Activated CD4-positive, CD25-positive, alpha-beta regulatory T cell treated with anti-CD3 and anti-CD28 coated beads, Interleukin-2, amount 50 U/mL, for 24 hours (primary cell): Measurements from ENCODE around the gene CRADD.
"Not testable (repeated sequence)": the region's sequence is repeated elsewhere in the genome, so short reads cannot be mapped to it uniquely, and the experiment has no call there.

Source experiments
- ATAC-seq, 2 donors: fragments of 150-1000 bp; cut with Tn5 transposase; one replicate each; pipeline ENCODE4 v1.10.0; 2021; ENCODE audit warnings: mild to moderate bottlenecking in 1 of 2, moderate library complexity in 1 of 2

CRADD gene

DNA sequence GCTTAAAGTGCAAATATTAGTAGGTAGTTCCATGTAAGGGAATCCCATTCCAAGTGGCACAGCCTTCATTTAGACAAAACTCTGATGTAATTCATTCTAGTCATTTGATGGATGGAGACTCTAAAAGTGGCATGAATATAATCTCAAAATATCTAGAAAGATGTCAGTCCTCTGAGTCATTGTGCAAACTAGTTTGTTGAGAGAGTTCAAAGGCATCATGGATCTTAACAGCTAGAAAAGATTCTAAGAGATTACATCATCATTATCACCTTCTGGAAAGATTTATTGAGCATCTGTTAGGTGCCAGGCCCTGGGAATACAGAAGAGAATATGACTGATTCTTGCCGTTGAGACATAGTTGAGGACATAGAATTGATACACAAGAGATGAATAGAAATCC, 30.7 kb downstream of the CRADD start:
- ATAC-seq: no peak

GRCh38 chr12:93708952-93709351, 31.8 kb downstream of the CRADD start:
- ATAC-seq: no peak

GRCh38 chr12:93709386-93709785, 32.2 kb downstream of the CRADD start:
- no peak for ATAC-seq

DNA sequence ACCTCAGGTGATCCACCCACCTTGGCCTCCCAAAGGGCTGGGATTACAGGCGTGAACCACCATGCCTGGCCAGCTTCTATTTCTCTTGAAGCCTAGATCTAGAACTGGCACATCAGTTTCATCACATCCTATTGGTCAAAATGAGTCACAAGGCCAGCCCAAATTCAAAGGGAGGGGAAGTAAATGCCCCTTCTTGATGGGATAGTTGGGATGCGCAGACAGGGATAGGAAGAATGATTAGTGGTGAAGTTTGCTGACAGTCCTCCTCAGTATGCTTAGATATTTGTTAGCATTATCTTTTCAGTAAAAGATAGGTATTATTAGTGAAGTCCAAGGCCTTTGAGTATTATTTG, 33.4 kb downstream of the CRADD start:
- no peak for ATAC-seq

DNA sequence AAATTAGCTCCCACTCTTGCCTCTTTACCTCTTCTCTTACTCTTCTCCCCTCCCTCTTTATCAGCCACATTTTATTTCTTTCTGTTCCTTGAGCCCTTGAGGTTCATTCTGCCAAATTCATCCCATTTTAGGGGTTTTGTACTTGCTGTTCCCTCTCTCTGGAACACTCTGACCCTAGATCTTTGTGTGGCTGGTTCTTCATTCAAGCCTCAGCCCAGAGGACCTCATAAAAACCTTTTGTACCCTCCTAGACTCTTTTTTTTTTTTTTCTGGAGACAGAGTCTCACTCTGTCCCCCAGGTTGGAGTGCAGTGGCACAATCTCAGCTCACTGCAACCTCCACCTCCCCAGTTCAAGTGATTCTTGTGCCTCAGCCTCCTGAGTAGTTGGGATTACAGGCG, 34.3 kb downstream of the CRADD start:
- not testable (repeated sequence) for ATAC-seq

DNA sequence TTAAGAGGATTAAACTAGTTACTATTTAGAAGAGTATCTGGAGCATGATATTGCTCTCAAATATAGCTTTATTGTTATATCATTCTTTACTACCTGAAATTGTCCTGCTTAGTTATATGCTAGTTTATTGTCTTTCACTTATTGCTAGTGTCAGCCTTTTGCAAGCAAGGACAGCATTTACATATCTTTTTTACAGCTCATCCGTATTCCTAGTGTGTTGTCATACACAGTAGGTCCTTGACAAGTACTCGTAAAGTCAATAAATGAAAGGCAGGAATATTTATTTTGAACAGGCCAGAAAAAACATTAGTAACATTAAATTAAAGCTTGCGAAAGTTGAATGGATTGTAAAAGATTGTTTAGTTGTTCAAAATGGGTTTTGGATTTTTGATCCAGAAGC, 35.0 kb downstream of the CRADD start:
- no peak for ATAC-seq

DNA sequence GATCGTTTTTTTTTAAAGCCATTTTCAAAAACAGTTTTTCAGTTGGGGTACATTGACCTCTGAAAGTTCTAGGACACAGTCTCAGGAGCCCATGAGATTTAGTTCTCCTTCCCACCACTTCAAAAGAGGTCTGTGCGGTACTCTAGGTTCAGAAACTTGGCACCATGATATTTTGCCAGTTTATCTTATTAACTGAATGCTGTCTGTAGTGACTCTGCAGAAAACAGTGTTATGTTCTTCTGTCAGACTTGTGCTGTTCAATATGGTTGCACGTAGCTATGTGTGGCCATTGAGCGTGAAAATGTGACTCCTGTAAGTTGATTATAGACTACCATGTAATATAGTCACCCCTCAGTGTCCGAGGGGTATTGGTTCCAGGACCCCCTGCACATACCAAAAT, 35.9 kb downstream of the CRADD start:
- ATAC-seq: no peak

GRCh38 chr12:93713800-93714199, 36.6 kb downstream of the CRADD start:
- ATAC-seq: no peak

DNA sequence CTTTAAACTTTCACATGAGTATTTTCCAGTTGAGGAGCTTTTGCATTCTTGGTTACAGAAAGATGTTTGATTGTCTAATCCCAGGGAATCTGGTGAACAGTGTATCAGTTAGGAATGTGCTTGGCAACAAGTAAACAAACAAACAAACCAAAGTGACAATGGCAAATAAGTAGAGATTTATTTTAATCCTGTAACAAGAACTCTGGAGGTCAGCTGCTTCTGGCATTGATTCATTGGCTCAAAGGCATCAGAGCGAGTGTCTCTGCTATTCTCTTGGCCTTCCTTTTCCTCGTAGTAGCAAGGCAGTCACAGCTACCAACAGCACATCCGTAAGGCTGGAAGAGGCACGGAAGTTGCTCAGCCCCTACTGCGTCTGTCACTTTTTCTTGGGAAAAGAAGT, 37.2 kb downstream of the CRADD start:
- no peak for ATAC-seq

DNA sequence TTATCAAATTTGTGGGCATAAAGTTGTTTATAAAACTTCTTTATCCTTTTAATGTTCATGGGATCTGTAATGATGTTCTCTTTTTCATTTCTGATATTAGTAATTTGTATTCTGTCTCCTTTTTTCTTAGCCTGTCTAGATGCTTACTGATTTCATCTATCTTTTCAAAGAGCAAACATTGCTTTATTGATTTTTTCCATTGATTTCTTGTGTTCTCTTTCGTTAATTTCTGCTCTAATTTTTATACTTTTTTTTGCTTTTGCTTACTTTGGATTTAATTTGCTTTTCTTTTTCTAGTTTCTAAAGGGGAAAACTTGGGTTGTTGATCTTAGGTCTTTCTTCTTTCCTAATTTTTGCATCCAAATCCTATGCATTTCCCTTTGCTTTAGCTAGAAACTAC, 42.5 kb downstream of the CRADD start:
- ATAC-seq: no peak

DNA sequence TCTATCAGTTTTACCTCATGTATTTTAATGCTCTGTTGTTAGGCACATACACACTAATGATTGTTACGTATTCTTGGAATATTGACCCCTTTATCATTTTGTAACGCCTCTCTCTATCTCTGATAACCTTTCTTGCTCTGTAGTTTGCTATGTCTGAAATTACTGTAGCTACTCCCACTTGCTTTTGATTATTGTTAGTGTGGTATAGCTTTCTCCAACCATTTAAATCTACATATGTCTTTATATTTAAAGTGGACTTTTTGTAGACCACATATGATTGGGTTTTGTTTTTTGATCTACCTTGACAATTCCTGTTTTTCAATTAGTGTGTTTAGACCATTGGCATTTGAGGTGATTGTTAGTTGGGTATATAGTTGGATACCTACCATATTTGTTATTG, 43.4 kb downstream of the CRADD start:
- no peak for ATAC-seq

- ATAC-seq: no peak
These were observed 45.0 kb downstream of the CRADD start for GRCh38 chr12:93722179-93722578.

- ATAC-seq: no peak
These were observed 45.8 kb downstream of the CRADD start for GRCh38 chr12:93722835-93723567.

DNA sequence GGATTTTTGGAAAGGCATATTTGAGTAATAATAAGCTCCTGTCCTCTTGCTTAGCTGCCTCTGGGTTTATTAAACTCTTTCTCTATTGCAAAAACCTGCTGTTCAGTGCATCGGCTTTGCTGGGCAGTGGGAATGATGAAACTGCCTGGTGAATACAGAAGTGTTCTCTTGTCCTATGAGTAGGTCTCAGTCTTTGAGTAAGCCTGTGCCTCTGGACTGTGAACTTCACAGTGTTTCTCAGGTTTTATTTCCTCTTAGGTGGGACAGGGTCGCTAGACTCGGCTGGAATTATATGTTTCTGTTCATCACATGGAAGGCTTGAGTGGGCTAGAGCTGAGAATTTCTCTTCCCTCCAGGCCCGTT, 46.4 kb downstream of the CRADD start:
- no peak for ATAC-seq

GRCh38 chr12:93725531-93725930, 48.4 kb downstream of the CRADD start:
- no peak for ATAC-seq

DNA sequence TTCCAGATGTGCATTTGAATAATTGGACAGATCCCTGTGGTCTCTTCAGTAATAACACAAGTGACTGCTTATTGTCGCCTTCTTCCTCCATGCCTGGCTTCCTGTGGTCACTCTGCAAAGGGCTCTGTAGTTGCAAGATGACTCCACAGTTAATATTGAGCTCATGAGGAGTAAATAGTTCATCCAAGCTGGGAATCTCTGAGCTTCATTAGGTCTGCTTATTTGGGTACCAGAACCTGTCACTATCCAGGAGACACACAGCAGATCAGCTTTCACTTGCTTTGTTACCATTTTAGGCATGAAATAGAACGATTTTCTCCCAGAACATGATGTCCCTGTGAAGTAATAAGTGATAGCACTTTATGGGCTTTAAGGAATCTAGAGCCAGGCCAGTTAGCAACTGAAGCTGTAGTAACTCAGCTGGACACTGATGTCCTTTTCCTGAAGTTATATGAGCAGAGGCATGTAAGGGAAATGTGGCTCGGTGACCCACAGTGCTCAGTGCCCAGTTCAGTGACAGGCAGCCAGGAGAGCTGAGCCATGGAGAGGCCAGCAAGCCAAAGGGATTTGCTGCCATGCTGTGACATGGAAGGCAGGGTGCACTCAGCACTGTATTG, 50.1 kb downstream of the CRADD start:
- no peak for ATAC-seq

- ATAC-seq: no peak
These were observed 50.7 kb downstream of the CRADD start for GRCh38 chr12:93727911-93728310.

GRCh38 chr12:93729934-93730333, 52.8 kb downstream of the CRADD start:
- no peak for ATAC-seq

DNA sequence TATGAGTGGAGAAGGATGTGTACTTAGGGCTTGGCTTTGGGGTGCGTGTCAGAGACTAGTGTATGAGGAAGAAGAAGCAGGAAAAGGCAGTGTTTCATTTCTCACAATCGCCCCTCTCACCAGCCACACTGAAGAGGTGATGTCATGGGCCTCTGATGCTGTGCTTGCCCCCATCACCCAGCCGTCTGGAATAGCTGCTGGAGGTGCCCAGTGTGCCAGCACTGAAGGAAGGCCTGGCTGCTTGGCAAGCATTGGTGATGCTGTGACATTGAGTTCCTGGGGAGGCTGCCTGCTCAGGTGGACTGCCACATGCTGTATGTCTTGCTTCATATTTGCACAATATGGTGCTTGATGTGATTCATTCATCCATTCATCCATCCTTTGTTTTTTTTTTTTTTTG, 56.2 kb downstream of the CRADD start:
- no peak for ATAC-seq

DNA sequence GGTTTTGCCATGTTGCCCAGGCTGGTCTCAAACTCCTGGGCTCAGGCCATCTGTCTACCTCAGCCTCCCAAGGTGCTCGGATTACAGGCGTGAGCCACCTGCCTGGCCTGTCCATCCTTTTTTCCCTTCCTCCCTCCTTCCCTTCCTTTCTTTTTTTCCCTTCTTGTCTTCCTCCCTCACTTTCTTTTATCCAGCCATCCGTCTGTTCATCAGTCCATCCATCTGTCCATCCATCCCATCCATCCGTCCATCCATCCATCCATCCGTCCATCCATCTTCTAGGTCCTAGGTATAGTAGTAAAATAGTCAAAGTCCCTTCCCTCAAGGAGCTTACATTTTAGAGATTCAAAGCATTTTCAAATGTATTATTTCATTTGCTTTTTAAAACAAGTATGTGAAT, 56.8 kb downstream of the CRADD start:
- no peak for ATAC-seq

DNA sequence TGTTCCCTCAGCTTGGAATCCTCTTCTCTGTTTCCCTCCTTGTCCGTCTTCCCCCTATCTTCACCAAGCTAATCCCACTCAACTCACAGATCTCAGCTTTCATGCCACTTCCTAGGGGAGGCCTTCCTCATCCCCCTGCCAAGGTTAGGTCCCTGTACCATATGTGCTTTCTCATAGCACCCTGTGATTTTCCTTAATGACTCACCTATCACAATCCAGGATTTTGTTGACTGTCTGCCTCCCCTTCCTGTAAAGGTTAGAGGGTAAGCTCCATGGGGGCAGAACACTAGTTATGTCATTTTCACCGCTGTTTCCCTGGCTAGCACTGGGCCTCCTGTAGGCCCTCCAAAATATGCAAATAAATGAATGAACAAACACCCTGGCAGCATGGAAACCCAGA, 57.6 kb downstream of the CRADD start:
- ATAC-seq: no peak

GRCh38 chr12:93736640-93737178, 59.5 kb downstream of the CRADD start:
- no peak for ATAC-seq

DNA sequence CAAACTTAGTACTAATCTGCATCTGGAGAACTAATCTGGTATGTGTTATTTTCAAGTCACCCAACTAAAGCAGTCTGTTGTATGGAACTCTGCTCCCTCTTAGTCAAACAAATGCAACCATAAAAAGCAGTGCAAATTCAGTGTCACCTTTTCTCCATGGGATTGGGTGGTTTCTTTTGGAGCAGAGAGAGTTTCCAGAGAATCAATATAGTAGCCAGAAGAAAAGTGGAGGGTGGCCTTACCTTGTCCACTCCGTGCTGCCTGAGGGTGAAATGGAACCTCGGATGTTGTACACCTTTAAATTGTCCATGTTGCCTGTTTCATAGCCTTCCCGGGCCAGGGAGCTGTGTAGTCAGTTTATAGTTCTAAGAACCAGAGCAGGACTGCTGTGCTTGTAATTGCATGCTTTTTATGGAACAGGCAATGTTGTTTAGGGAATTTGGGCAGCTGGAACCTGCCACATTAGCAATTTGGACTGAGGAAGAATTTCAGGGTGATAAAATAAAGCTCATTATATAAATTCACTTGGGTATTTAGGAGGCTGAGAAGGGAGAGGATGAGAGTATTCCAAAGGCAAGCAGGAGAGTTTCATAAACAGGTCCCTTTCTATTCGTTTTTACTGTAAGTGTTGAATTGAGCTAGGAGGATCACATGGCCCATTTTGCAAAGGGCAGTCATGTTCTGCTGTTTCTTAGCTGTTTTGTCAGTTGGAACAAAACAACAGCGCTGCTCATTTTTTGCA, 60.5 kb downstream of the CRADD start:
- ATAC-seq: no peak
